Amniotic epithelial cell (primary cell): ENCODE data around the gene FBXO47.

Experiments
- DNase-seq: peaks from one replicate; pipeline ENCODE4 v3.0.0-alpha.2; 2010; ENCODE audit warnings: low read depth

Gene FBXO47

DNA sequence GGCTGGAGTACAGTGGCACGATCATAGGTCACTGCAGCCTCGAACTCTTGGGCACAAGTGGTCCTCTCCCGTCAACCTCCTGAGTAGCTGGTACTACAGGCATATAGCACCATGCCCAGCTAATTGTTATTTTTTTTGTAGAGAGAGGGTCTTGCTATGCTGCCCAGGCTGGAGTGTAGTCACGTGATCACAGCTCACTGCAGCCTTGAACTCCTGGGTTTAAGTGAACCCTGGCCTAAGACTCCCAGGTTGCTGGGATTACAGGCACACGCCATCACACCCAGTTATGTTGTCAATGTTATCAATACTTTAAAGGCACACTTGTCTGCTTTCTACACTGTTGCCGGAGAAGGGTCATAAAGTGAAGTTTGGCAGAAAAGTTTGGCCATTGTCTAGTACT is 63.8 kb downstream of the FBXO47 start:
- no peak for DNase-seq

DNA sequence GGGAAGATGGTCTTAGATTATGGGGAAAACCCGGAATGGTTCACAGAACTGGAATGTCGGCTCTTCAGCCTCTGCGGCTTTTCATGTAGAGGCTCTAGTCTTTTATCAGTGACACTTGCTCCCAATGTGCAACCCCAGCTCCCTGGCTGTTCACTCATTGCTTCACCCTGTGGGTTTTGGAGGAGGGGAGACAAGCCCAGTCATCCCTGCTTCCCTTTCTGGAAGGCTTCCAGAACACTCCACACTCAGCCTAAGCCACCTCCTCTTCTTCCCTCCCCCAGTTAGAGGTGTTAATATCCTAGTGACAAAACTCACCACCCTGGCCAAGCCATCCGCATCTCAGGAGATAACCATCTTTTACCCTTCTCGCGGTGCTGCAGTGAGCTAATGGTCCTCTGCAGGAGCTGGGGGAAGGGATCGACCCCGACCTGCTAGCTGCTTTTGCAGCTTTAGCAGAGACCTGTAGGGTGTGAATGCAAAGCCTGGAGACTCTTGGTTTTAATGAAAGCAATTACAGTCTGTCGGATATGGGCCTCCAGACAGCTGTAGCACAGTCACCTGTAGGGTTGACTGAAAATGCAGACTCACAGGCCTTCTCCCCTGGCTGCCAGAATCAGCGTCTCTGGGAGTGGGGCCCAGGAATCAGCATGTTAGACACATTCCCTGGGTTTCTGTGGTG is 66.1 kb downstream of the FBXO47 start:
- DNase-seq = peak; percentile 100

DNA sequence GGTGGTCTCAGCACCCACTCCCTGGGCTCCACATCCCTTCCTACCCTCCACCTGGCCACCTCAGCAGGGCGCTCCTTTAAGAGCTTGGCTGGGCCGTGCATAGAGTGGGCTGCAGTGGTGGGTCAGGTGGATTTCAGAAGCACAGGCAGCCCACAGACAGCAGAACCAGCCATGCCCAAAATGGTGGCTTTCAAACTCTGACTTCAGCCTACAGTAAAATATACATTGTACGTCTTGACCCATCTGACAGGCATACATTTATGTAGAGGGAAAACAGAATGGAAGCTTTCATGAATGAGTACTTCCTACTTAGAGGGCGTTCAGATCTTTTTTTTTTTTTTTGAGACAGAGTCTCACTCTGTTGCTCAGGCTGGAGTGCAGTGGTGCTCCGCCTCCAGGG is 67.8 kb downstream of the FBXO47 start:
- no peak for DNase-seq

DNA sequence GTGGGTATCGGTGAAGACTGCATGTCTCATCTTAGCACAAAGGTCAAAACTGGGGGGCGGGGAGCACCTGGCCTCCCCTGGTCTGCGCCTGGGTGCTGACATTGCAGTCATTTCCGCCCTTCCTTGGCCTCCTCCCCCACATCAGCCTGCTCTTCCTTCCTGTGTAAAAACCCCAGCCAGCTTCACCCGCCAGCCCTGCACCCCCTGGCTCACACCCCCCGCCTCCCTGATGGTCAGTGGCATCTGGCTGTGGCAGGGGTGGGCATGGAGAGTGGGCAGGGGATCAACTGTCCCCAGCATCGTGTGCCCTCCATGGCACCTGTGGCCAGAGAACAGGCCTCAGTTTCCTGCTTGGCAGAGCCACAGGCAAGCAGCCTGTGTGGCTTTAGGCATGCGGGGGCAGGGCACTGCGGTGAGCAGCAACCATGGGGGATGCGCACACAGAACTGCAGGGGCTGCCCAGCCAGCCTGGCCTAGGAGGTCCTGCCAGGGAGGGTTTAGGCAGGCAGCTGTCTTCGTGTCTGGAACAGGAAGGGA is 68.3 kb downstream of the FBXO47 start:
- peak; percentile 53 for DNase-seq

DNA sequence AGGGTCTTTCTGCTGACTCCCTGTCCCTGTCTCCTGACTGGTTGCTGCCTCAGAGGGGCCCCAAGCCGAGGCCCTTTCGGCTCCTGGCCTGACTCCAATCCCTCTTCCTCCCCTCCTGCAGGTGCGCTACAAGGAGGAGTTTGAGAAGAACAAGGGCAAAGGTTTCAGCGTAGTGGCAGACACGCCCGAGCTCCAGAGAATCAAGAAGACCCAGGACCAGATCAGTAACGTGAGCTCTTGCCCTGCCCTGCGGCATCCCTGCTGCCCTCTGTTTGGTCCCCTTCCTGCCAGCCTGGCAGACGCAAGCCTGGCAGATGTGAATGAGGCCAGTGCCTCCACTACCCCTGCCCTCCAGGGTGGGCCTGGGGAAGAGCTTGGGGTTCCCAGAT is 68.9 kb downstream of the FBXO47 start:
- no peak for DNase-seq

DNA sequence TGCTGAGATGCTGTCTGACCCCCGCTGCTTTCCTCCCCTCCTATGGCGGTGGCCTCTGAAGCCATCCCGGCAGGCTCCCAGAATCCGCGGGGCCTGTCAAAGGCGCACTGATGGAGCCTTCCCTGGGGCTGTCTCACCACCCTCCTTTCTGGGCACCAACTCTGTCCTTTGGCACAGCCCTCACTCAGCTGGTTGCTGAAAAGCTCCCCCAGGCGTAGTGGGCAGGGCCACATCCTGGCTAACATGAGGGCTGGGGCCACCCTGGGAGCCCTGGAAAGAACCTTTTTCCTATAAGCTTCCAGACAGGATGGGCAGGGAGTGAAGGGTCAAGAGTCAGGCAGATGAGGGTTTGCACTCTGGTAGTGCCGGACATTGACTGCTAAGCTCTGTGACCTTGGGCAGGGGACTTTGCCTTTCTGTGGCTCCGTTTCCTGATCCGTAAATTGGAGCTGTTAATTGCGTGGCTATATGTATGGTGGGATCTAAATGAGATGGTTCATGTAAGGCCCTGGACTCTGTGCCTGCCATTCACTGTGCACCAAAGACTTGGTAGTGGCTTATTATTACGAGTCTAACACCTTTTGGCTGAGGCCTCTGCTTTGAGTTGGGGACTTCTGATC is 69.4 kb downstream of the FBXO47 start:
- DNase-seq = no peak

DNA sequence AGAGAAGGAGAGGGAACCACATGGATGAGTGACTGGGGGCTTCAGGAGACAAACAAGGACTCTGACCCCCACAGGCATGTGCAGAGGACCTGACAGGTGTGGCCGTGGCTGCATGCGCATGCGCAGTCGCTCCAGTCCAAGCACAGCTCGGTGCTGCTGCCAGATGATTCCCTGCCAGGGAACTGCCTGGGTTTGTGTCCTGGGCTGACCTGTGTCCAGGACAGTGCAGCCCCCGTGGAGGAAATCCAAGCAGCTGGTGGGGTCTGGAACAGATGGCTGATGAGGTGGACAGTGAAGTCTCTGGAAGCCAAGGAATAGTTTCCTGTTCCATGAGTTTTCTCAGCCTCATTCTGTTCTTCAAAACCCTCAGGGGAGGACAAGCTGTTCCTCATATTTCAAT is 70.0 kb downstream of the FBXO47 start:
- no peak for DNase-seq

DNA sequence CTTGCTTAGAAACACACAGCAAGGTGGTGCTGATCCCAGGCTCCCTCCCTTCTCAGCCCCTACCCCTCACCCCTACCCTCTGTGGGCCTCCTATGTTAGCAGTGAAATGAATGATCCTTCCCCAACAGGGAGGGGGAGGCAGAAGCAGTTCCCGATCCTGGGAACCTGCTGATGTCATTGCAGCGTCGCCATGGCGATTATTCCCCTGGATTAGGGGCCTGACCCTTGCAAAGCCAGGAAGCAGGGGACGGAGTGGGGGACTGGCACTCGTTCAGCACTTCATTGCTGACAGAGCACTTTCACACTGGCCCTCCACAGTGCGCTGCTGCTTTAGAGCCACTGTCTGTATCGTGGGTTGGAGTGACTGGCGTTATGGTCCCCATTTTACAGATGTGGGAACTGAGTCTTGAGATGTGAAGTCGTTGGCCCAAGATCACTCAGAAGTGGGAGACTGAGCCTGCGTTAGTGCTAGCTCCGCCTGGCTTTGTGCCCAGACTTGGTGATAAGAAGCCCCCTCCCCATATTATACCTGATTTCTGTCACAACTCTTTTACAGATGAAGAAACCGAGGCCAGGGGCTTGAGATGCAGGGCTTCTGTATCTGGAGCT is 70.8 kb downstream of the FBXO47 start:
- DNase-seq = peak; percentile 28

DNA sequence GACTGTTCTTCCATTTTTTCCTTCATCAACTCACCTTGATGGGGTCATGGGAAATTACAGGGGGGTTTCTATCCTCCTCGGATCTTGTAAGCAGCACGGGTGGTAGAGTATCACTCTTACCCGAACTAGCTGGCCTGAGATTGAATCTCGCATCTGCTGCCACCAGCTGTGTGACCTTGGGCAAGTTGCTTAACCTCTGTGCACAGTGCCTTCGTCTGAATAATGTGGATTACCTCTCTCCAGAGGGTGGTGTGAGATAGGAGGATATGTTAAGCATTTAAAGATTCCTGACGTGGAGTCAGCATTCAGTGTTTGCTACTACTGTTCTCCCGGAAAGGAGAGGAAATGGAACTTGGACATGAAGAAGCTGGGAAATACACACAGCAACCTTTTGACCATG is 72.9 kb downstream of the FBXO47 start:
- DNase-seq = peak; percentile 58

DNA sequence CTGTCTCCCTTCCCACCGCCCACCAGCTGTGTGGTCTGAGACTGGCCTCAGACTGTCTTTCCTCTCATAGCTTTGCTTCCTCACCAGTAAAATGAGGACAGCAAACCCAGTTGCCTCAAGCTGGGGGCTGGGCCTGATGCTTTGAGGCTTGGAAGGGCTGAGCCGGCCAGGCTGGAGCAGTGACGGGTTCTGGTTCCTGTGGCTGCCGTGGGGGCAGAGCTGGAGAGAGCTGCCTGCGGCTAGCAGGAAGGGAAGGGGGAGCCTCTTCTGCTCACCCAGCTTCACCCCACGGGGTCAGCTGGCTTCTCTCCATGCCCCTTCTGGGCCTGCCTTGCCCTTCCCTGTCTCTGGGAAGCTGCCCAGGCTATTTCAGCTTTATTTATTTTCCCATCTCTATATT is 73.6 kb downstream of the FBXO47 start:
- peak; percentile 81 for DNase-seq

DNA sequence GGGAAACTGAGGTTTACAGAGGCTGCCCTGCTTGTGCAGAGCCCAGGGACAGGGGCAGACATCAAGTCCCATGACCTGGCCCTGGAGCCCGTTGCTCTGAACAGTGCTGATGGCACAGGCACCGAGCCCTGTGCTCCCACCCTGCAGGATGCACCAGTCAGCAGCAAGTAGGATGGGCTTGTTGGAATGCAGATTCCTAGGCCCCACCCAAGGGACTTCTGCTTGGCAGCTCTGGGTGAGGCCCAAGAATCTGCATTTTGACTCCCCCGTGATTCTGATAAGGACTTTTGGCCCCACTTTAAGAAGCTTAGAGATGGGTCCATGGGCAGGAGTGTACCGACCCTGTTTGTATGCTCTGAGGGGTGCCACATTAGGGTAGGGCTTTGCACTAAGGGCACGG is 74.1 kb downstream of the FBXO47 start:
- DNase-seq = peak; percentile 29

DNA sequence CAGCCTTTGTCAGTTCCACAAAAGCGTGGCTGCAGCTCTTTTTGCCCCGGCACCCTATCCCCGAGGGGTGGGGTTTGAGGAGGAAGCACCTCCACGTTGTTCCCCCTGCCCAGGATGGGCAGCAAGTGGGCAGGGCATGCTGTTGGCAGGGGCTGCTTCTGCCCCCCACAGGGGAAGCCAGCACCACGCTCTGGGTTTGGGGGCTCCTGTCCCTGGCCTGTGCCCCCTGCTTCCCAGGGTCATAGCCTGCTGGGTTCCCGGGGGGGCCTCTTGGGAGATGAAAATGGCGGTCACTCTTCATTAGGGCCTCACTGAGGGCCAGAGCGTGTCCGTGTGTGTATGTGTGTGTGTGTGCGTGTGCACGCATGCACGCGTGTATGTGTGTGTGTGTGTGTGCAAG is 74.6 kb downstream of the FBXO47 start:
- DNase-seq = no peak

DNA sequence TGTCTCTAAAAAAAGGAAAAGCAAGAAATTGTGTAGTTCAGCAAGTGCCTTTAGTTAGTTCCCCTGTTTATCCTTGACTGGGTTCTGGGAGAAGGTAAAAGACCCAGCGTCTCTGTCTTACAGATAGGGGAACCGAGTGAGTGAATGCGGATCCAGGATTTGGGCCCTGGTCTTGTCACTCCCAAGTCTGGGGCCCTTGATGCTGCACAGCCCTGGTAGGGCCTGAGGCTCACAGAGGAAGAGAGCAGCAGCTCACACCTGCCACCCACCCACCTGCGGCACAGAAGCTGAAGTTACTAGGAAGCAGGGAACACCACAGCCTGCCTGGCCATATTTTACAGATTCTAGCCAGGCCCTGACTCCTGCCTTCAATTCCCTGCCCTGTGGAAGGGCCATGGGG is 75.1 kb downstream of the FBXO47 start:
- no peak for DNase-seq

DNA sequence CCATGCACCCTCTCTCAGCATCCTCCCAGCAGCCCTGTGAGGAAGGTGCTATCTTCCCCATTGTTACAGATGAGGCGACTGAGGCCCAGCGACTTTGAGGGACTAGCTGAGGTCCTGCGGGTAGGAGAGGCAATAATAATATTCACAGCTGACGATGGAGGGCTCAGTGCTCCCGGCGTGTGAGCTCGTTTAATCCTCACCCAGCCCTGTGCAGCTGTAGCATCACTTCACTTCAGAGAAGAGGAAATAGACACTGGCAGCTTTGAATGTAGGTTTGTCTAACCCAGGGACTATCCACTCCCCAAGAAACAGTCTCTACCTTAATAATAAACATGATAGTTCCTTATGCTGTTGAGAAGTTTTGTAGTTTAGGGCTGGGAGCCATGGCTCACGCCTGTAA is 75.8 kb downstream of the FBXO47 start:
- DNase-seq = no peak

DNA sequence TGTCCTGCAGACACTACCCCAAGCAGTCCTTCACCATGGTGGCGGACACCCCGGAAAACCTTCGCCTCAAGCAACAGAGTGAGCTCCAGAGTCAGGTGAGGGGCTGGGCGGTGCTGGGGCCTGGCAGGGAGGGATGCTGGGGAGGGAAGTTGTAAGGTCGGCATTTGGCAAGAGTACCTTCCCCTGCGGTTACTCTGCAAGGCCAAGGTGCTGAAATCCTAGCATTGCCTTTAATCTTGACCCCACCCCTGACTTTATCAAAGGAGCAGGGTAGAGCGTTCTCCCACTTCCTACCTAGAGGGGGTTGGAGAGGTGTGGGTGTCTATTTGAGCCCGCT is 76.8 kb downstream of the FBXO47 start:
- no peak for DNase-seq

DNA sequence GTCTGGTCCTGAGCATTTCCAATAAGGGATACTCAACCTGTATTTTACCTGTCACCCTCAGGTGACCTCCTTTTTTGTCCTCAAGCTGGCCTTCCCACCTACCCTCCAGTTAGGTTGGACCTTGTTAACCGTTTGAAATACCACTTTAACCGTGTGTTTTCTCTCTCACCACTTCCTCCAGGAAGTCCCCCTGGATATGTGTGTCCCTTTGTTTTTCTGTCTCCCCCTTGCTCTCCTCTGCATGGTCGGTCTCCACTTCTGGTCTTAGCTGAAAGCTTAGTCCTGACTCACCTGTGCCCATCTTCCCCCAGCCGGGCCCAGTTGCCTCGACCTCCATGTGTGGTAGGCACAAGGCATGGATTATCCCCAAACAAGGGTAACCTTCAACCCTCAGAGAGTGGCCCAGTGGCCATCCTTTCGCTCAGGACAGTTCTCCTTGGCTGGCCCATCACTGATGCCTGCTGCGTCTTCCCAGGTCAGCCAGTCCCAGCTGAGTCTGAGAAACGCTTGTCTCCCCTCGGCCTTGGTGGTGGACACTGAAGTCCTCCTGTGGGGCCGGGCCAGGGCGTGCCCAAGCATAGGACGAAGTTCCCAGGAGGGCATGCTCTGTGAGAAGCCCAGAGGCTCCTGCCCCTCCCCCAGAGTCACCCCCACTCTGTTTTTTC is 77.3 kb downstream of the FBXO47 start:
- no peak for DNase-seq

DNA sequence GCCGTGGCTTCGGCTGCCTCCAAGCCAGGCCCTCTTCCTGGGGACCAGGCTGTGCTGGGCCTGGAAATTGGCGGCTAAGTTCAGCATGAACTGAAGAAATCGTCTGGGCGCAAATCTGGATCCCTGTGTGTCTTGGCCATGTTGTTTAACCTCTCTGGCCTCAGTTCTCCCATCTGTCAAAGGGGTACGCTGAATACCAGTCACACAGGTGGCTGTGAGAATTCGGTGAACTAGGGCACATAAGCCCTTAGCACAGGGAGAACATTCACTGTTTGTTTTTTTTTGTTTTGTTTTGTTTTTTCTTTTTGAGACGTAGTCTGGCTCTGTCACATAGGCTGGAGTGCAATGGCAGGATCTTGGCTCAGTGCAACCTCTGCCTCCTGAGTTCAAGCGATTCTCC is 78.4 kb downstream of the FBXO47 start:
- DNase-seq = no peak

DNA sequence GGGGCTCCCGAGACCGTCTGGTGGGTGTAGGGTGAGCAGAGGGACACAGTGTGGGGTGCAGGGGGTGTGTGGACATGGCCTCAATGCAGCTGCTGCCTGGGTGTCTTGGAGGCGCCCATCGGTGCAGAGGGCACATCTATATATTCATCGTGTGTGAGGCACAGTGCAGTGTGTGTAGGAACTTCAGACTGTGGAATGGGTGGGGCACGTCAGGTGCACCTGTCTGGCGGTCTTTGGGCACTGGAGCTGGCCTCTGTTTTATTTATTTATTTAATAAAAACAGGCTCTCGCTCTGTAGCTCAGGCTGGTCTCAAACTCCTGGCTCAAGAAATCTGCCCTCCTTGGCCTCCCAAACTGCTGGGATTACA is 80.6 kb downstream of the FBXO47 start:
- no peak for DNase-seq
